Epithelial cell of esophagus (primary cell): ENCODE data around the gene SINHCAF.

Experiments
- DNase-seq: peaks from one replicate; pipeline ENCODE4 v3.0.0; 2010; ENCODE audit warnings: low read depth
- H3K4me3 ChIP-seq: 2 replicates; pipeline ENCODE4 v1.5.1; 2011; ENCODE audit warnings: mild to moderate bottlenecking, low read length, control low read depth
- TF ChIP-seq, protein P1 (sequence below): IDR thresholded peaks from 2 replicates; pipeline ENCODE4 v1.5.1; 2011; ENCODE audit warnings: low read depth, mild to moderate bottlenecking, low read length, control low read depth, inconsistent platforms; ENCODE audit not compliant: insufficient read depth; ENCODE audit errors: missing control alignments

Gene SINHCAF

DNA sequence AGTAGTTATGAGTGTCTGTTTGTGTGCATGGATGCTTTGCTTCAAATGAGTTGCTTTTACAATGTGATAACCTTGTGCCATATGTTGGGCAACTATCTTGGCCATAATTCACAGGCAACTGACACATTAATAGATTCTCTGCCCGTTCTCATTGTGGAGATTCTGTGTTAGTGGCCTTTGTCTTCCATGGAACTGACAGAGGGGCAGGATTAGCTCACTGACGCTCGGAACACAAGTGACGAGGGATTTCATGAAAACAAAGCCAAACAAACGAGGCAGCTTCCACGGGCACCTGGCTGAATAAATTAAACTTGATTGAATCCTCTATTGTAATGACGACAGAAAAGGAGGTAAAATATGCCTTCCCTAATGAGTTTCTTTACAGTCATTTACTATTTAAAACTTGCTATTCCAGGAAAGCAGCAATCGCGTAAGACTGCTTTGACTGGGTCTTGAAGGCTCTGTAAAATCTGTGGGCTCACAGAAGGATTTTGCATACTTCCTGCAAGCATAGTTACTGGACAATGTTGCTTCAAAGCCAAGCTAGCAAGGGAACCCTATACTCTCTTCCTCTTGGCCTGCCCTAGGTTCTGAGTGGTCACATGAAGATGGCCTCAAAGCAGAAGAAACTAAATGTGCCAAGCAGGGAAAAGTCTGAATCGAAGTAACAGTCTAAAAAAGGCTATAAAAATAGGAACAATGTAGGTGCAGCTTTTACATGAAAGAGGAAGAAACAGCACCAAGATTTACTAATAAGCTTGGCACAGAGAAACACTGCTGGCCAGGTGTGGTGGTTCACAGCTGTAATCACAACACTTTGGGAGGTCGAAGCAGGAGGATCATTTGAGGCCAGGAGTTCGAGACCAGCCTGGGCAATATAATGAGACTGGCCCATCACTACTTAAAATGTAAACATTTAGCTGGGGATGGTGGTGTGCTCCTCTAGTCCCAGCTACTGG, 28.1 kb upstream of the SINHCAF start:
- H3K4me3 ChIP-seq = no peak overlapping the region
- TF ChIP-seq, protein P1, sequence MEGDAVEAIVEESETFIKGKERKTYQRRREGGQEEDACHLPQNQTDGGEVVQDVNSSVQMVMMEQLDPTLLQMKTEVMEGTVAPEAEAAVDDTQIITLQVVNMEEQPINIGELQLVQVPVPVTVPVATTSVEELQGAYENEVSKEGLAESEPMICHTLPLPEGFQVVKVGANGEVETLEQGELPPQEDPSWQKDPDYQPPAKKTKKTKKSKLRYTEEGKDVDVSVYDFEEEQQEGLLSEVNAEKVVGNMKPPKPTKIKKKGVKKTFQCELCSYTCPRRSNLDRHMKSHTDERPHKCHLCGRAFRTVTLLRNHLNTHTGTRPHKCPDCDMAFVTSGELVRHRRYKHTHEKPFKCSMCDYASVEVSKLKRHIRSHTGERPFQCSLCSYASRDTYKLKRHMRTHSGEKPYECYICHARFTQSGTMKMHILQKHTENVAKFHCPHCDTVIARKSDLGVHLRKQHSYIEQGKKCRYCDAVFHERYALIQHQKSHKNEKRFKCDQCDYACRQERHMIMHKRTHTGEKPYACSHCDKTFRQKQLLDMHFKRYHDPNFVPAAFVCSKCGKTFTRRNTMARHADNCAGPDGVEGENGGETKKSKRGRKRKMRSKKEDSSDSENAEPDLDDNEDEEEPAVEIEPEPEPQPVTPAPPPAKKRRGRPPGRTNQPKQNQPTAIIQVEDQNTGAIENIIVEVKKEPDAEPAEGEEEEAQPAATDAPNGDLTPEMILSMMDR = no peak
- DNase-seq = no peak

DNA sequence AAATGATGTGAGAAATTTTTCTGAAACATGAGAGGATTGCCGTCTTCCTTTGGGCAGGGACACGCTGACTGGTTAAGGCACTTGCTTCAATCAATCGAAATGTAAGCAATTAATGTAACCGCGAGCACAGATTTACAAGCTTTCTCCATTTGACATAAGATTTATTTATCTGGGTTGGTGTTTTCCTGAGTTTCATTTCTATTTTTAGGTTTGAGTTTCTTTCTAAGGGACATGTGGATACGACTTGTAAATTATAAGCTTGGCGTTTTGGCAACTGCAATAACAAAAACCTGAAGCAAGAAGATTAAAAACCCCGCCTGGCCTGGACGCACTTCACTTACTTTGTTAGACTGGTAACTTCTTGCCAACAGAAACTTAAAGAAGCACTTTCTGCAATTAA, 20.3 kb upstream of the SINHCAF start:
- TF ChIP-seq, protein P1 = no peak
- DNase-seq = no peak
- H3K4me3 ChIP-seq = no peak overlapping the region

DNA sequence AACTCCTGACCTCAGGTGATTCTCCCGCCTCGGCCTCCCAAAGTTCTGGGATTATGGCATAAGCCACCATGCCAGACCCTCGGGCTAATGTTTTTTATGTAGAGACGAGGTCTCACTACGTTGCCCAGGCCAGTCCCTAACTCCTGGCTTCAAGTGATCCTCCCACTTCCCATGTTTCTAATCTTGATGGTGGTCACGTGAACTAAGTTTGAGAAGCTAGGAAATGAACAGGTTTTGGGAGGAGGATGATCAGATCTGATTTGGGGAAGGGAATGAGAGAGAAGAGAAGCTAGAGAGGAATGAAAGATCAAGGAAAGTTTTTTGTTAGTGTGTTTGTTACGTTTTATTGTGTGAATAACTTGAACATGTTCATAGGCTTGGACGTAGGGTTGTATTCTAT, 17.2 kb upstream of the SINHCAF start:
- H3K4me3 ChIP-seq = no peak overlapping the region
- no peak for DNase-seq
- TF ChIP-seq, protein P1 = no peak

DNA sequence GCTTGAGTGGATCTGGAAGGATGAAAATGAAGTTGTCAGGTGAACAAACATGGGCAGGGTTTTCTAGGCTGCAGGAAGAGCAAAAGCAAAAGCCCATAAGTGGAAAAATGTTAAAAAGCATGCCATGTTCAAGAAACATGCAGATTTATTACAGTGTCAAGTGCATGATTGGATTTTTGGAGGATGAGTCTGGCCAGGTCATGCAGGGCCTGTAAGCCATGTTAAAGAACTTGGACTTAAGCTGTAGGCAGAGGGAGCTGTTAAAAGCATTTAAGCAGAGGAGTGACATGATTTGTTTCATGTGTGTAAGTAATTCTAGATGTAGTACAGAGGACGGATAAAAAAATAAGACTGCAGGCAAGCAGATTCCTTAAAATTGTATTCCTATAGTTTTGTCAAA, 16.3 kb upstream of the SINHCAF start:
- DNase-seq = no peak
- no peak overlapping the region for H3K4me3 ChIP-seq
- TF ChIP-seq, protein P1 = no peak

DNA sequence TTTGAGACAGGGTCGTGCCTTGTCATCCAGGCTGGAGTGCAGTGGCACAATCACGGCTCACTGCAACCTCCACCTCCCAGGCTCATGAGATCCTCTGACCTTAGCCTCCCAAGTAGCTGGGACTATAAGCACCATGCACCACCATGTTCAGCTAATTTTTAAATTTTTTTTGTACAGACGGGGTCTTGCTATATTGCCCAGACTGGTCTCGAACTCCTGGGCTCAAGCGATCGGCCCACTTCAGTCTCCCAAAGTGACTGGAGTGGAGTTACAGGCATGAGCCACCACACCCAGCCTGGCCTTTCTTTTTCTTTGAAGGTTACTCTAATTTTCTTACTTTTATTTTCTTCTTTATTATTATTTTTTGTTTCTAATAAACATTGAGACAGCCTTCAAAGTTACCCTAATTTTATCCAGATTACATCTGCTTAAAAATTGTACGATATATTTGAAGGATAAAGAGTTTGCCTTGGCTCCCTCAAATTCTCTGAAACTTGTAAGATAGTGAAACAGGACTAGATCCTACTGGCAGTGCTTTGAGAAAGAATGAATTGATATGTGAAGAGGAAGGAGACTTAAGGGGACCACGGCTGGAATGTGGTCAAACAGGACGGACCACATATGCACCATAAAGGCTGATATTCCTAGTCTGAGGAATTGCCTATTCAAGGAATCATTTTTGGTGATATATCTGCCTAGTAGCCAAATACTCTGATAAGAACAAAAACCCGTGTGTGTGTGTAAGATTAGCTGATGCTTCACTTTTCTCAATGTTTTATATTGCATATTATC, 14.1 kb upstream of the SINHCAF start:
- no peak overlapping the region for H3K4me3 ChIP-seq
- TF ChIP-seq, protein P1 = no peak
- peak; percentile 51 for DNase-seq

DNA sequence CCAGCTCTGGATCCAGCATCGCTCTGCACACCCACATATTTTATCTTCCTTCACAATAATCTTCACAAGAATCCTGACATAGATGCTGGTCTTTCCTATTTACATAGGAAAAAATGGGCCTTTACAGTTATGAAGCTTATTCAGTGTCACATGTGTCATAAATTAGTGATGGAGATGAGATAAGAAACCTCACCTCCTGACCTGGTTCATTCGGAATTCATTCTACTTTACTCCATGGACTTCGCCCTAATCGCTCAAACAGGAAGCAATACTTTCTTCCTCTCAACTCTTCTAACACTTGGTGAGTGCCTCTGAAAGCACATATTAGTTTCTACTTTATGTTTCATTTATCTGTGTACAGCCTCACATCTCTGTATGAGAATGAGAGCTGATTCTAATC, 12.0 kb upstream of the SINHCAF start:
- TF ChIP-seq, protein P1 = no peak

More for the DNA sequence above, 12.0 kb upstream of the SINHCAF start:
- no peak overlapping the region for H3K4me3 ChIP-seq
- DNase-seq = no peak
